Activated effector memory CD4-positive, alpha-beta T cell treated with anti-CD3 and anti-CD28 coated beads, Interleukin-2, amount 50 U/mL, for 16 hours (primary cell): ENCODE results near the gene MCM7.
A peak's percentile ranks its signal among the peaks of the same experiment; 100 is the strongest.
"Not testable (repeated sequence)": the region's sequence is repeated elsewhere in the genome, so short reads cannot be mapped to it uniquely, and the experiment has no call there.

ENCODE experiments used
- DNase-seq: peaks from one replicate; pipeline ENCODE4 v3.0.0-alpha.2; 2020

MCM7 gene

GRCh38 chr7:100101016-100101862 lies at the start of gene MCM7, which contains the start of gene AP4M1:
Gene MCM7, minus strand, starts transcription at chr7:100101397. Its CDS starts 103 bp downstream, at chr7:100101294.
Gene AP4M1, plus strand, starts transcription at chr7:100101643. Its CDS starts 72 bp downstream, at chr7:100101715.
- peak; percentile 99 for DNase-seq

GRCh38 chr7:100148559-100149328 lies 47.5 kb upstream of the MCM7 start, which contains the start of gene LAMTOR4:
Gene LAMTOR4, plus strand, starts transcription at chr7:100148918. Its CDS starts 55 bp downstream, at chr7:100148973.
- peak; percentile 99 for DNase-seq

- DNase-seq: no peak
Measured at GRCh38 chr7:100148225-100148558, 47.0 kb upstream of the MCM7 start.

DNA sequence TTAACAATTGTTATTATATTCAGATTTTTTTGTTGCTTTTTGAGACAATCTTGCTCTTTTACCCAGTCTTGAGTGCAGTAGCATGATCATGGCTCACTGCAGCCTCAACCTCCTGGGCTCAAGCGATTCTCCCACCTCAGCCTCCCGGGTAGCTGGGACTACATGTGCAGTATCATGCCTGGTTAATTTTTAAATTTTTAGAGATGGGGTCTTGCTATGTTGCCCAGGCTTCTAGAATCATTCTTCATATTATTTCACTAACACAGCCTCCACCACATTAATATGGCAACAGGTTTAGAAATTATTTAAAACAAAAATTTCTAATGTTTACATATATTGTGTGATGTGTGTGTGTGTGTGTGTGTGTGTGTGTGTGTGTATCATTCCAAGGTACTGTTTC lies 46.1 kb upstream of the MCM7 start:
- DNase-seq: no peak

DNA sequence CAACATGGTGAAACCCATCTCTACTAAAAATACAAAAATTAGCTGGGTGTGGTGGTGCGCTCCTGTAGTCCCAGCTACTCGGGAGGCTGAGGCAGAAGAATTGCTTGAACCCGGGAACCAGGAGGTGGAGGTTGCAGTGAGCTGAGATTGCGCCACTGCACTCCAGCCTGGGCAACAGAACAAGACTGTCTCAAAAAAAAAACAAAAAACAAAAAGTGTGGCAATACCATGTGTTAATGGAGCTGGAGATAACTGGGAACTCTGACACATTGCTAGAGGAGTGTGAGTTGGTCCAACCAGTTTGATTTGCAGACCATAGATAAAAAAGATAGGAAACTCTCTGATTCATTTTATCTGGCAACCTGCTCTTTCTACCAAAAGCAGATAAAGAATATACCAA lies 45.2 kb upstream of the MCM7 start:
- DNase-seq: not testable (repeated sequence)

DNA sequence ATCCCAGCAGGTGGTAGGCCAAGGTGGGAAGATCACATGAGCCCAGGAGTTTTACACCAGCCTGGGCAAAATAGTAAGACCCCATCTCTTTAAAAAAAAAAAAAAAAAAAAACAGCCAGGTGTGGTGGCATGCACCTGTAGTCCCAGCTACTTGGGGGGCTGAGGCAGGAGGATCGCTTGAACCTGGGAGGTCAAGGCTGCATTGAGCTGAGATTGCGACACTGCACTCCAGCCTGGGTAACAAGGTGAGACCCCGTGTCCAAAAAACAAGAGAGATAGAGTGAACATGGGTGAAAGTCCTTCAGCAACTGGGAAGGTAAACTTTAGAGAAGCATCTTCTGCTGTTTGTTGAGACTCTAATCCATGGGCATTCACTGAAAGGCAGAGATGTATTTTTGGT lies 41.3 kb upstream of the MCM7 start:
- DNase-seq: no peak

GRCh38 chr7:100141555-100141949 lies 40.4 kb upstream of the MCM7 start:
- no peak for DNase-seq

DNA sequence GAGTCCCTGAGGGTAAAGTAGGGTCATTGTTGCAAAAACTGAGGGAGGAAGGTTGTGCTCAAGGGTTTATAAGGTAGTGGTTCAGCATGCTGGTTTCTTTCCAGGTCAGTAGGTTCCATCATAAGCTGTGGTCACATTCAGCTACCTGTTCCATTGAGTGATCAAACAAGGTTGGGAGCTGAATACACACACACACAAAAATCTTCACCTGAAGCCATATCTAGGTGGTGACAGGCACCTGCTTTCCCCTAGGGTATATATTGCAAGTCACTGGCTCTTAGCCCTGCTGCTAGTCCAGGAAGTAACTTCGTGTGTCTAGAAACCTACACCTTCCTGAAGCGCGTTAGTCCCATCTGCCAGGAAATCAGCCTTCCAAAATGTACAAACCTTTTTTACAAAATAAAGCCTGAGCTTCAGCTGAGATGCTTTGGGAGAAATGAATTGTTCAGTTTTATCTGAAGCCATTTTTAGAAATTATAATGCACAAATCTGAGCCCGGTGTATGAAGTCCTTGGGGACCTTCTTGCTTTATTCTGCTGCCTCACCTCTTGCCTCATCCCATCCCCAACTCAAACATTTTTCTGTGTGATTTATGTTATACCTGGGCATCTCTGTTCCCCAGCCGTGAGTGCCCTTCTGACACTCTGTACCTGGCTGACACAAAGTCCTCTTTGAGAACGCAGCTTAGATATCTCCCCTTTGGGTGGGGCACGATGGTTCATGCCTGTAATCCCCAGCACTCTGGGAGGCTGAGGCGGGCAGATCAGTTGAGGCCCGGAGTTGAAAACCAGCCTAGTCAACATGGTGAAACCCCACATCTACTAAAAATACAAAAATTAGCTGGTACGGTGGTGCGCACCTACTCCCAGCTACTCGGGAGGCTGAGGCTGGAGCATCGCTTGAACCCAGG lies 36.9 kb upstream of the MCM7 start:
- no peak for DNase-seq

DNA sequence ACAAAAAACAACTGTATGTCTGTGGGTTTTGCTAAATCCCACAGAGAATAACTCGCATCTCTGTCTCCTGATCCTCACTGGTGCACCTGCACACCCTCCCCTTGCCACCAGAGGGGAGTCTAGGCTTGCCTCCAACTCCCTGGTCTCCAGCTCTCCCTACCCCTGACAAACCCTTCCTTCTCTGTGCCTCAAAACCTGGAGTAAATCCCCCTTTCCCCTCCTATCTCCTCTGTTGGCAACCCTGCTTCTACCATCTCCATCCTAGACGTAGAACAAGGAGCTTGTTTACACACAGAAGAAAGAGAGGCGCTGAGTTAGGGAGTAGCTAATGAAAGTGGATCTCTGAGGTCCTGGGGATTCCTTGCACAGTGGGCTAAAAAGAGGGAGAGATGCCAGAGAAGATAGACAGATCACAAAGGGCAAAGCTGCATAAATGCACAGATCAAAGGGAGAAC lies 31.5 kb upstream of the MCM7 start:
- peak; percentile 84 for DNase-seq

DNA sequence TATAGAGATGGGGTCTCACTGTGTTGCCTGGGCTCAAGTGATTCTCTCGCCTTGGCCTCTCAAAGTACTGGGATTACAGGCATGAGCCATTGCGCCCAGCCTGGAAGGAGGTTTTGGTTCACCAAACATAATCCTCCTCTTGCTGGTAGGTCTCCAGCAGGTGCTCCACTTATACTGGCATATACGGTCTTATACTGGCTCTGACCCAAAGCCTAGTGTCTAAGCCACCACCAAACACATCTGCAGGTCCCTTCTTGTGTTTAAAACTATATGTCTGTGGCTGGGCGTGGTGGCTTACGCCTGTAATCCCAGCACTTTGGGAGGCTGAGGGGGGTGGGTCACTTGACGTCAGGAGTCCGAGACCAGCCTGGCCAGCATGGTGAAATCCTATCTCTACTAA lies 30.9 kb upstream of the MCM7 start:
- no peak for DNase-seq

DNA sequence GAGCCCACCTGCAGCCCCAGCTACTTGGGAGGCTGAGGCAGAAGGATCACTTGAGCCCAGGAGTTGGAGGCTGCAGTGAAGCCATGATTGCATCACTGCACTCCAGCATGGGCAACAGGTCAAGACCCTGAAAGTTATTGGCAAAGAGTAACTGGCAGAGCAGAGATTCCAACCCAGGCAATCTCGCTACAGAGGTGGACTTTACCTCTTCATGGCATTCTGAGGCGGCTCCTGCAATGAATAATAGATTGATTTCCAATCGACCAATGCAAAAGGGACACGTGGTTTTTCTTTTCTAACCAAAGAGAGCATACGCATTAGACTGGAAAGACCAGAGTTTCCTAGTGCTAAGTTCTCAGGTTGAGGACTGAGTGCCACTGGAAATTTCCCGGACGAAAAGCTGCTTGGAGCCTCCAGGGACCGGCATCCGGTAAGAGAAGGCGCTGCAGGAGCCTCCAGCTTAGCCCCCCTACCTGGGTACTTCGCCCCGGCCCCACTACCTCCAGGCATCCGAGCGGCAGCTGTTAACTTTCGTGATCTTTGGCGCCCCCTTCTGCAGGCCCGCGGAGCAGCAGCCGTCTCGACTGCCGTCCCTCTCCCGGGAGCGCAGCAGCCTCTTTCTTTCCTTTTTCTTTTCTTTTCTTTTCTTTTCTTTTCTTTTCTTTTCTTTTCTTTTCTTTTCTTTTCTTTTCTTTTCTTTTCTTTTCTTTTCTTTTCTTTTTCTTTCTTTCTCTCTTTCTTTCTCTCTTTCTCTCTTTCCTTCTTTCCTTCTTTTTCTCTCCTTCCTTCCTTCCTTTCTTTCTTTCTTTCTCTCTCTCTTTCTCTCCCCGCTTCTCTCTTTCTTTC lies 29.6 kb upstream of the MCM7 start:
- DNase-seq: peak; percentile 92

DNA sequence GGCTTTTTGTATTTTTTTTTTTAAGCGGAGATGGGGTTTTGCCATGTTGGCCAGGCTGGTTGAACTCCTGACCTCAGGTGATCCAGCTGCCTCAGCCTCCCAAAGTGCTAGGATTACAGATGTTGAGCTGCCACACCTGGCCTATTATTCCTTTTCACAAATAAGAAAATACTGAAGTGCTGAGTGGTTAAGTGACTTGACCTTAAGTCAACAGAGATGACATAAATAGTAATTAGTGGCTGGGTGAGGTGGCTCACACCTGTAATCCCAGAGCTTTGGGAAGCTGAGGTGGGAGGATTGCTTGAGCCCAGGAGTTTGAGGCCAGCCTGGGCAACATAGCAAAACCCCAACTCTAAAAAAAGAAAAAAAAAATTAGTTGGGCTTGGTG lies 29.0 kb upstream of the MCM7 start:
- not testable (repeated sequence) for DNase-seq

GRCh38 chr7:100128637-100128963 lies 27.4 kb upstream of the MCM7 start:
- no peak for DNase-seq

DNA sequence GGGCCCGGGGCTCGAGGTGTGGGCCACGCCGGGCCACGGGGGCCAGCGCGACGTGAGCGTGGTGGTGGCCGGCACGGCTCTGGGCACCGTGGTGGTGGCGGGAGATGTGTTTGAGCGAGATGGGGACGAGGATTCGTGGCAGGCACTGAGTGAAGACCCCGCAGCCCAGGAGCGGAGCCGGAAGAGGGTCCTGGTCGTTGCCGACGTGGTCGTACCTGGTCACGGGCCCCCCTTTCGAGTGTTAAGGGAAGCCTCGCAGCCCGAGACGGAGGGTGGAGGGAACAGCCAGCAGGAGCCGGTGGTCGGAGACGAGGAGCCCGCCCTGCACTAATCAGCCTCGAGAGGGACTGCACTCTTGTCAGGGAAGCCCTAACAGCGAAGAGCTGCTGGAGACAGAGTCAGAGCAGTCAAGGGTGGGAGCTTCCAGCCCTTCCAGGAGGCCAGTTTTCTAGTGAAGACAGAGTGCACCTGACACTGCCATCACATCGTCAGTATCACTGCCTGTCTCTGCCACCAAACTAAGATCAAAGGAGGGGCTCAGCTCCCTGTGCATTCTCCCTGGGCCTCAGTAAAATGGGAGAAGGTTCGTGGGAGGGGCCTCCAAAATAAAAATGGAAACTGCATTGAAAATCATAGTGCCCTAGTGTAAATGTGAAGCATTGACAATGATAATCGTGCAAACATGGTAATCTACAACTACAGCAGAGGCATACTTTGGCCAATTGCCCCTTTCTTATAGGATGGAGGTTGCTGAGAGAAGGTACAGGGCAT lies 26.9 kb upstream of the MCM7 start:
- DNase-seq: peak; percentile 71

DNA sequence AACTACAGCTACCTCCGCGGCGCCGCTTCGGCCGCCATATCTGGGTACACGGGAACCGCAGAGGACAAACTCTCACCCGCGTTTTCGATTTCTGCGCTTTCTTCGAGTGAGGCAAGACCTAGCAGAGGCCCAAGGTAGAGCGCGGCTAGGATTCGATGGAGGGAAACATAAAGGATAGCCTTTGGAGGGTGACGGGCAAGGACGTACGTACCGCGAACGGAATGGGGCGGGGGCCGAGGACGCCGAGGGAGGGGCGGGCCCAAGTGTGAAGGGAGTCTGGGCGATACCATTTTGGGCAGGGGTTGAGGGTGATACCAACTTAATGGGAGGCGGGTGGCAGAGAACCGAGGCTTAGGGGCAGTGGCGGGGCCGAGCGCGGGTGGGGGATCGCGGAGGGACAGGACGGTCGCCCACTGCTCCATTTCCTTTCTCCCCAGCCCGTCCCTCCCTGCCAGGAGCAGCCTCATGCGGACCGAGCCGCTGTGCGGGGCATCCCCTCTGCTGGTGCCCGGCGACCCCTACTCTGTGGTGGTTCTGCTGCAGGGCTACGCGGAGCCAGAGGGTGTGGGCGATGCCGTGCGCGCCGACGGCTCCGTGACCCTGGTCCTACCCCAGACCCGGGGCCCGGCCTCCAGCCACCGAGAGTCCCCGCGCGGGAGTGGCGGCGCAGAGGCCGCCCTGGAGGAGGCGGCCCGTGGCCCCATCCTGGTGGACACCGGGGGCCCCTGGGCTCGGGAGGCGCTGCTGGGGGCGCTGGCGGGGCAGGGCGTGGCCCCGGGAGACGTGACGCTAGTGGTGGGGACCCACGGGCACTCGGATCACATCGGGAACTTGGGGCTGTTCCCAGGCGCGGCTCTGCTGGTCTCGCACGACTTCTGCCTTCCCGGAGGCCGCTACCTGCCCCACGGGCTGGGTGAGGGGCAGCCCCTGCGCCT lies 26.0 kb upstream of the MCM7 start, which contains the start of gene MBLAC1:
Gene MBLAC1 (plus strand): TSS at position 37 of the 935 bp plus-strand sequence. CDS start 429 bp downstream, at position 466.
- DNase-seq: peak; percentile 96

- no peak for DNase-seq
Measured at GRCh38 chr7:100126239-100126930, 25.2 kb upstream of the MCM7 start.

DNA sequence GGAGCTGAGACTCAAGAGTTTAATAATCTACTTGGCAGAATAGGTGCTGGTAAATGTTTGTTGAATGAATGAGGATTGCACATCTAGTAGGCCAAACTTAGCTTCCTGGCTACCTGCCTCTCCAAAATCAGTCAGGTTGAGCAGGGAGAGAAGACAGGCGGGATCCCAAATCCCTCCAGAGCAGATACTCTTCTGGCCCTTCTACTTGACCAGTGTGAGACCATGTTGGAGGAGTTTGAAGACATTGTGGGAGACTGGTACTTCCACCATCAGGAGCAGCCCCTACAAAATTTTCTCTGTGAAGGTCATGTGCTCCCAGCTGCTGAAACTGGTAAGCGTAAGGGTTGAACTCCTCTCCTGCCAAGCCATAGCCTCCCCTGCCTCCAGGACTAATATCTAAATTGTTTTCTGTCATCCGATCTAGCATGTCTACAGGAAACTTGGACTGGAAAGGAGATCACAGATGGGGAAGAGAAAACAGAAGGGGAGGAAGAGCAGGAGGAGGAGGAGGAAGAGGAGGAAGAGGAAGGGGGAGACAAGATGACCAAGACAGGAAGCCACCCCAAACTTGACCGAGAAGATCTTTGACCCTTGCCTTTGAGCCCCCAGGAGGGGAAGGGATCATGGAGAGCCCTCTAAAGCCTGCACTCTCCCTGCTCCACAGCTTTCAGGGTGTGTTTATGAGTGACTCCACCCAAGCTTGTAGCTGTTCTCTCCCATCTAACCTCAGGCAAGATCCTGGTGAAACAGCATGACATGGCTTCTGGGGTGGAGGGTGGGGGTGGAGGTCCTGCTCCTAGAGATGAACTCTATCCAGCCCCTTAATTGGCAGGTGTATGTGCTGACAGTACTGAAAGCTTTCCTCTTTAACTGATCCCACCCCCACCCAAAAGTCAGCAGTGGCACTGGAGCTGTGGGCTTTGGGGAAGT lies 23.4 kb upstream of the MCM7 start:
- no peak for DNase-seq

DNA sequence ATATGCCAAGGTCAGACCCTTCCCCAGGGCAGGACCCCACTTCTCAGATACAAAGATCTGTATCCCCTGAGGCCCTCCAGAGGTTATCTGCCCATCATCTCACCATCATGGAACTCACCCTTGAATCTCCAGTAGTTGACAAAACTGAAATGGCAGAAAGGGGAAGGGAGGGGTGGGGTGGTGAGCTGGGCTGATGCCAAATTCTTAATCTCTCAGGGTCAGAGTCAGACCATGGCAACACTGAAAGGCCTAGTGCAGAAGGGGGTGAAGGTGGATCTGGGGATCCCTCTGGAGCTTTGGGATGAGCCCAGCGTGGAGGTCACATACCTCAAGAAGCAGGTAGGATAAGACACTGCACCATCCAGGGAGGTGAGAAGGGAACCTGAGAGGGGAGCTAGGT lies 21.4 kb upstream of the MCM7 start:
- no peak for DNase-seq
